ENCODE results near the gene EPHX1.

GRCh38 chr1:225840713-225841112 lies 30.8 kb downstream of the EPHX1 start:
- TF ChIP-seq CTCF (IDR thresholded peaks at IDR 0.05), result no peak
- no peak for TF ChIP-seq POLR2A (IDR thresholded peaks at IDR 0.05)

Measured in adrenal gland (tissue), 5 donors.